ENCODE measurements around the gene CDH15.

Gene CDH15

DNA sequence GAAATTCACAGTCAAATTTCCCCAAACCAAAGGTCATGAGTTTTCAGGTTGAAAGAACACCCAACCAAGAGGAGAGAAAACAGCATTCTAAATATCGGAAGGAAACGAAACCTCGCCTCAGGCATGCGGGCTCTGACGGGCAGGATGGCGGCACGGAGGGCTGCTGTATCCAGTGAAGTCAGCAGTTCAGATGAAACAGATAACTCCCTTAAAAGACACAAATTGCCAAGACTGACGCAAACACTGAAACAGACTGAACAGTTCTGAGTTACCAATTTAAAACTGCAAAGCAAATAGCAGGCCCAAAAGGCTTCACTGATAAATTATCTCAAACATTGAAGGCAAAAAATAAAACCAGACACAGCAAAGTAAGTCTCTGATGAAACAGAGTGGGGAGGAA is 20.6 kb upstream of the CDH15 start:
- Histone ChIP-seq H4K20me1 (ENCODE audit: low read depth, low read length) (no peaks in the 10 kb centered on the region), H3K9ac (ENCODE audit: low read length) (no peak overlapping the region), H2AFZ (ENCODE audit: low read depth, low read length, severe bottlenecking) (no peak overlapping the region), H3K9me2 (replicated peaks; ENCODE audit: insufficient read depth, low read length) (no peaks in the 10 kb centered on the region), H3K79me2 (ENCODE audit: insufficient read depth, low read length) (no peaks in the 10 kb centered on the region), H3K27ac (ENCODE audit: low read depth, low read length) (no peak overlapping the region), H3K4me2 (ENCODE audit: low read depth, low read length, poor library complexity, severe bottlenecking) (no peak overlapping the region), H3K9me3 (ENCODE audit: insufficient read depth, low read length) (peaks cover 14% of the 10 kb centered on the region; the same call in 1 of the 2 replicates), H3K4me3 (ENCODE audit: insufficient read depth, low read length, poor library complexity, severe bottlenecking) (no peak overlapping the region), H3K36me3 (ENCODE audit: low read length) (peaks cover 37% of the 10 kb centered on the region), H3K27me3 (ENCODE audit: low read length) (no peaks in the 10 kb centered on the region), H3F3A (ENCODE audit: insufficient read depth) (peaks cover 16% of the 10 kb centered on the region)
- no peak for TF ChIP-seq EZH2phosphoT487 (conservative IDR thresholded peaks at IDR 0.05; ENCODE audit: low read length)
- TF ChIP-seq, protein P1, sequence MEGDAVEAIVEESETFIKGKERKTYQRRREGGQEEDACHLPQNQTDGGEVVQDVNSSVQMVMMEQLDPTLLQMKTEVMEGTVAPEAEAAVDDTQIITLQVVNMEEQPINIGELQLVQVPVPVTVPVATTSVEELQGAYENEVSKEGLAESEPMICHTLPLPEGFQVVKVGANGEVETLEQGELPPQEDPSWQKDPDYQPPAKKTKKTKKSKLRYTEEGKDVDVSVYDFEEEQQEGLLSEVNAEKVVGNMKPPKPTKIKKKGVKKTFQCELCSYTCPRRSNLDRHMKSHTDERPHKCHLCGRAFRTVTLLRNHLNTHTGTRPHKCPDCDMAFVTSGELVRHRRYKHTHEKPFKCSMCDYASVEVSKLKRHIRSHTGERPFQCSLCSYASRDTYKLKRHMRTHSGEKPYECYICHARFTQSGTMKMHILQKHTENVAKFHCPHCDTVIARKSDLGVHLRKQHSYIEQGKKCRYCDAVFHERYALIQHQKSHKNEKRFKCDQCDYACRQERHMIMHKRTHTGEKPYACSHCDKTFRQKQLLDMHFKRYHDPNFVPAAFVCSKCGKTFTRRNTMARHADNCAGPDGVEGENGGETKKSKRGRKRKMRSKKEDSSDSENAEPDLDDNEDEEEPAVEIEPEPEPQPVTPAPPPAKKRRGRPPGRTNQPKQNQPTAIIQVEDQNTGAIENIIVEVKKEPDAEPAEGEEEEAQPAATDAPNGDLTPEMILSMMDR (IDR thresholded peaks at IDR 0.05; ENCODE audit: insufficient read depth, low read length, poor library complexity, severe bottlenecking), result no peak

DNA sequence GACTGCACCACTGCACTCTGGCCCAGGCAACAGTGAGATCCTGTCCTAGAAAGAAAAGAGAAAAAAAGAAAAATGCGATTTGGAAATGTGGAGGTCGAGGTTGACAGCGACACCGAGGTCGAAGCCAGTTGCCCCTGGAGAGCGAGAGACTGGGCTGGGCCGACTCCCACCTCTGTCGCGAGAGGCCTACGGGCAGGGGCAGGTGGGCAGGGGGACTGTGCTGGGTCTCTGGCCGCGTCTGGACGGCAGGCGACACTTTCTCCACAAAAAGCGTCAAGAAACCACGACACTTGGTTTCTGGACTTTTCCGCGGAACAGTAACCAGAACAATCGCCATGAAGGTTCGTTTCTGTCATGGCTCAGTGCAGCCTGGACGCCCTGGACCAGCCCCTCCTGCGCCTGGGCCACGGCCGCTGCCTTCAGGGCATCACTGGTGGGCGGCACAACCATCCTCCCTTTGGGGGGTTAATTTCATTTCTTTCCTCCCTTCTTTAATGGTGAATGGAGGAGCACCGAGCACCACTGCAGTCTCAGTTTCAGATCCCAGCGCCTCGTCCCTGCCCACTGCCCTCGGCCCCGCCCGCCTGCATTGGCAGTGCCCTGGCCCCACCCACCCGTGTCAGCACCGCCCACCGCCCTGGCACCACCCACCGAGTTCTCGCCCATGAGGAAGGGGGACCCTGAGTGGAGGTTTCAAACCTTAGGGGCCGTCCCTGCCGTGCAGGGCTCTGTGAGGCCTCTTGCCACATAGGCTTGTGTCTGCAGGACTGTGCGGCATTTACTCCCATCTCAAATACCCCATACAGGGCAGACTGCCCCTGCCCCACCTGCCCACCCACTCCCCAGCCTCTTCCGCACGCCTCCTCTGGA is 18.5 kb upstream of the CDH15 start:
- Histone ChIP-seq H2AFZ (ENCODE audit: low read depth, low read length, severe bottlenecking) (no peak overlapping the region), H3K9me3 (ENCODE audit: insufficient read depth, low read length) (peaks cover 18% of the 10 kb centered on the region; the same call in 1 of the 2 replicates), H3K27ac (ENCODE audit: low read depth, low read length) (peak overlapping the region; percentile 74), H3K79me2 (ENCODE audit: insufficient read depth, low read length) (no peaks in the 10 kb centered on the region), H3K4me3 (ENCODE audit: insufficient read depth, low read length, poor library complexity, severe bottlenecking) (no peak overlapping the region), H3K4me2 (ENCODE audit: low read depth, low read length, poor library complexity, severe bottlenecking) (no peak overlapping the region), H4K20me1 (ENCODE audit: low read depth, low read length) (no peaks in the 10 kb centered on the region), H3K9ac (ENCODE audit: low read length) (no peak overlapping the region), H3K27me3 (ENCODE audit: low read length) (no peaks in the 10 kb centered on the region), H3K9me2 (replicated peaks; ENCODE audit: insufficient read depth, low read length) (no peaks in the 10 kb centered on the region), H3K36me3 (ENCODE audit: low read length) (peaks cover 21% of the 10 kb centered on the region), H3F3A (ENCODE audit: insufficient read depth) (peaks cover 16% of the 10 kb centered on the region)
- TF ChIP-seq EZH2phosphoT487 (conservative IDR thresholded peaks at IDR 0.05; ENCODE audit: low read length), result no peak
- TF ChIP-seq, protein P1 (IDR thresholded peaks at IDR 0.05; ENCODE audit: insufficient read depth, low read length, poor library complexity, severe bottlenecking), result no peak

DNA sequence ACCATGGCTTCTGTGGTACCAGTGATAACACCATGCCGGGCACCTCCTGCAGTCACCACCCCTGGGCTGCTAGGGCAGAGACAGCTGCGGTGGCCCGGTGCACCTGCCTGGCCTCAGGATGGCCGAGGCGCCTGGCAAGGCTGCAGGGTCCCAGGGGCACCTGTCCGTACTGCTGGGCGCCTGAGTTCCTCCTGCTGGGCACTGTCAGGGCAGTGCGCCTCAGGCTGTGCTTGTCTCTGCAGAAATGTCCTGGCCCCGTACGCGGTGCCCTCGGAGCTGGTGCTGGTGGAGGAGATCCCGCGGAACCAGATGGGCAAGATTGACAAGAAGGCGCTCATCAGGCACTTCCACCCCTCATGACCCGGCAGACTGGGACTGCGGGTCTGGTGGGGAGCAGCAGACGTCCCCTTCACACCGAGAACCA is 17.7 kb upstream of the CDH15 start:
- TF ChIP-seq, protein P1 (IDR thresholded peaks at IDR 0.05; ENCODE audit: insufficient read depth, low read length, poor library complexity, severe bottlenecking), result no peak
- TF ChIP-seq EZH2phosphoT487 (conservative IDR thresholded peaks at IDR 0.05; ENCODE audit: low read length), result no peak
- no peaks in the 10 kb centered on the region for H3K9me2 ChIP-seq (replicated peaks; ENCODE audit: insufficient read depth, low read length)
- H3K79me2 ChIP-seq (ENCODE audit: insufficient read depth, low read length), result no peaks in the 10 kb centered on the region
- no peak overlapping the region for H3K4me3 ChIP-seq (ENCODE audit: insufficient read depth, low read length, poor library complexity, severe bottlenecking)
- H3K9me3 ChIP-seq (ENCODE audit: insufficient read depth, low read length), result peaks cover 13% of the 10 kb centered on the region; the same call in 1 of the 2 replicates
- H3K4me2 ChIP-seq (ENCODE audit: low read depth, low read length, poor library complexity, severe bottlenecking), result no peak overlapping the region
- no peaks in the 10 kb centered on the region for H4K20me1 ChIP-seq (ENCODE audit: low read depth, low read length)
- no peak overlapping the region for H2AFZ ChIP-seq (ENCODE audit: low read depth, low read length, severe bottlenecking)
- H3K36me3 ChIP-seq (ENCODE audit: low read length), result peaks cover 13% of the 10 kb centered on the region
- no peak overlapping the region for H3K9ac ChIP-seq (ENCODE audit: low read length)
- H3K27ac ChIP-seq (ENCODE audit: low read depth, low read length), result peak overlapping the region; percentile 74
- H3K27me3 ChIP-seq (ENCODE audit: low read length), result no peaks in the 10 kb centered on the region
- peaks cover 16% of the 10 kb centered on the region for H3F3A ChIP-seq (ENCODE audit: insufficient read depth)

Data from SU-DHL-6 (cell line).